SK-N-SH treated with all-trans-retinoic acid at 6 μM for 48 hours (cell line): Measurements from ENCODE around the gene ORM2.

Experiments
- PATZ1 ChIP-seq: fragments of 250-450 bp; sonication (Bioruptor Pico); IDR thresholded peaks from 2 replicates; pipeline ENCODE4 v1.8.0; 2020; ENCODE audit warnings: mild to moderate bottlenecking, moderate library complexity, borderline replicate concordance
- ZFP30 ChIP-seq: fragments of 450-650 bp; formaldehyde crosslinking; IDR thresholded peaks from 2 replicates; pipeline ENCODE4 v1.5.0; 2022; ENCODE audit warnings: mild to moderate bottlenecking, moderate library complexity

DNA sequence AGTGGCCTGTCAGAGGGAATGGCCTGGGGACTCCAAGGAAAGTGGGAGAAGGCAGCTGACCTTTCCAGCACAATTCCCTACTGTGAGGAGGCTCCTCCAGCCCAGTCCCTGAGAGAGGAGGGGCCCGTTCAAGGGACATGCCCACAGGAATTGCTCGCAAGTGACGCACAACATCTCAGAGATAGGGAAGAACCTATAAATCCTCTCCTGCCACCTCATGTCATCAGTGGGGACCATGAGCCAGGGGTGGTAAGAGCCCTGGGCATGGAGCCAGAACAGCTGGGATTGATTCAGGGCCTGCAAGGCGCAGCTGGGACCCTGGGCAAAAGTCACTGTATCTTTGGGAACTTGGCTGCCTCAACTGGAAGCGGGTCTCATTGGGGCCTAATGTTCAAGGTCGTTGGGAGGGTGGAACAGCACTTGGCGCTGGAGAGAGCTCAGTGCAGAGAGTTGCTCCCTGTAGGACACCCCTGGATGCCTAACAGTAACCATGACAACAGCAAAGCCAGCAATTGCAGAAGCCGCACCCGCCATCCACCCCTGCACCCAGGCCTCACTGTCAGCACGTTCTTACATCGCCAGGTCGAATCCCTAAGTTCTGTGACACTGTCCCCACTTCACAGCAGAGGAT lies 48.1 kb upstream of the ORM2 start:
- no peak for TF ChIP-seq PATZ1 (CRISPR knock-in tag)
- no peak for TF ChIP-seq ZFP30 (CRISPR knock-in tag)
